NCI-H1694 (cell line): ENCODE data around the gene USP17L29.
"Not testable (repeated sequence)": the region's sequence is repeated elsewhere in the genome, so short reads cannot be mapped to it uniquely, and the experiment has no call there.

Source experiments
- DNase-seq: peaks from one replicate; lab custom pipeline; 2025; lab: John Stamatoyannopoulos, UW

USP17L29 gene, protein sequence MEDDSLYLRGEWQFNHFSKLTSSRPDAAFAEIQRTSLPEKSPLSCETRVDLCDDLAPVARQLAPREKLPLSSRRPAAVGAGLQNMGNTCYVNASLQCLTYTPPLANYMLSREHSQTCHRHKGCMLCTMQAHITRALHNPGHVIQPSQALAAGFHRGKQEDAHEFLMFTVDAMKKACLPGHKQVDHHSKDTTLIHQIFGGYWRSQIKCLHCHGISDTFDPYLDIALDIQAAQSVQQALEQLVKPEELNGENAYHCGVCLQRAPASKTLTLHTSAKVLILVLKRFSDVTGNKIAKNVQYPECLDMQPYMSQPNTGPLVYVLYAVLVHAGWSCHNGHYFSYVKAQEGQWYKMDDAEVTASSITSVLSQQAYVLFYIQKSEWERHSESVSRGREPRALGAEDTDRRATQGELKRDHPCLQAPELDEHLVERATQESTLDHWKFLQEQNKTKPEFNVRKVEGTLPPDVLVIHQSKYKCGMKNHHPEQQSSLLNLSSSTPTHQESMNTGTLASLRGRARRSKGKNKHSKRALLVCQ

DNA sequence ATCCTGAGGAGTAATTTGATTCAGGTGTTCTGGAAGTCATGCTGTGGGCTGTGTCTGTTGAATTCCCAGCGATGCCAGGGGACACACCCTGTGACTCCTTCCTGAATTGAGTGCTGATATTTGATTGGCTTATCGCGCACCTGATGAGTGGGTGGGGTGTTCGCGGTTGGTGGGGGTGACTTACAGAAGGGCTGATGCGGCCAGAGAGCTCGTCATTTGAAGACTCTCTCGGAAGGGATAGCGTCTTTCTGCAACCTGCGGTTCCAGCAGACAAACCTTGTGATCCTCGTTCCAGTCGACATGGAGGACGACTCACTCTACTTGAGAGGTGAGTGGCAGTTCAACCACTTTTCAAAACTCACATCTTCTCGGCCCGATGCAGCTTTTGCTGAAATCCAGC, at the start of gene USP17L29:
Gene USP17L29 (plus strand): TSS at position 301 of the 400 bp plus-strand sequence. CDS start 0 bp downstream, at position 301.
- DNase-seq: not testable (repeated sequence)

DNA sequence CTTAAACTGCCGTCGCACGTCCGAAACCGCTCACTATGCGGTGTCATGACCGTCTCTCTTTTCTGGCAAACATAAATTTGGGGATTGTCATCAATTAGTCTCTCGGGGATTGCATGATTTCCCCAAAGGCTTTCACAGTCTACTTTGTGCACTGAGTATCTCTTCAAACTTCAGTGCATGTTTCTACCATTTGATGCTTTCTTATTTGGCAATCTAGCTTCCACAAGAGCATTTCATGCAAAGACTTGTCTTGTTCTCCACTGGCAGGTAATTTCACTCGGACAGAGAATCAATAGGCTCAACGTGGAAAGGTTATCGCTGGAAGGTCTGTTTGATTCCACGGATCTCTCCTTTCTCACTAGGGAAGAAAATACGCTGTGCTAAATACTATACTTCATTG, 29.2 kb upstream of the USP17L29 start:
- DNase-seq: not testable (repeated sequence)

DNA sequence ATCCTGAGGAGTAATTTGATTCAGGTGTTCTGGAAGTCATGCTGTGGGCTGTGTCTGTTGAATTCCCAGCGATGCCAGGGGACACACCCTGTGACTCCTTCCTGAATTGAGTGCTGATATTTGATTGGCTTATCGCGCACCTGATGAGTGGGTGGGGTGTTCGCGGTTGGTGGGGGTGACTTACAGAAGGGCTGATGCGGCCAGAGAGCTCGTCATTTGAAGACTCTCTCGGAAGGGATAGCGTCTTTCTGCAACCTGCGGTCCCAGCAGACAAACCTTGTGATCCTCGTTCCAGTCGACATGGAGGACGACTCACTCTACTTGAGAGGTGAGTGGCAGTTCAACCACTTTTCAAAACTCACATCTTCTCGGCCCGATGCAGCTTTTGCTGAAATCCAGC, 28.6 kb upstream of the USP17L29 start, which contains the start of gene USP17L24:
Gene USP17L24 (plus strand): TSS at position 301 of the 400 bp plus-strand sequence. CDS start 0 bp downstream, at position 301.
- not testable (repeated sequence) for DNase-seq

DNA sequence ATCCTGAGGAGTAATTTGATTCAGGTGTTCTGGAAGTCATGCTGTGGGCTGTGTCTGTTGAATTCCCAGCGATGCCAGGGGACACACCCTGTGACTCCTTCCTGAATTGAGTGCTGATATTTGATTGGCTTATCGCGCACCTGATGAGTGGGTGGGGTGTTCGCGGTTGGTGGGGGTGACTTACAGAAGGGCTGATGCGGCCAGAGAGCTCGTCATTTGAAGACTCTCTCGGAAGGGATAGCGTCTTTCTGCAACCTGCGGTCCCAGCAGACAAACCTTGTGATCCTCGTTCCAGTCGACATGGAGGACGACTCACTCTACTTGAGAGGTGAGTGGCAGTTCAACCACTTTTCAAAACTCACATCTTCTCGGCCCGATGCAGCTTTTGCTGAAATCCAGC, 23.8 kb upstream of the USP17L29 start, which contains the start of gene USP17L25:
Gene USP17L25 (plus strand): TSS at position 301 of the 400 bp plus-strand sequence. CDS start 0 bp downstream, at position 301.
- DNase-seq: not testable (repeated sequence)

DNA sequence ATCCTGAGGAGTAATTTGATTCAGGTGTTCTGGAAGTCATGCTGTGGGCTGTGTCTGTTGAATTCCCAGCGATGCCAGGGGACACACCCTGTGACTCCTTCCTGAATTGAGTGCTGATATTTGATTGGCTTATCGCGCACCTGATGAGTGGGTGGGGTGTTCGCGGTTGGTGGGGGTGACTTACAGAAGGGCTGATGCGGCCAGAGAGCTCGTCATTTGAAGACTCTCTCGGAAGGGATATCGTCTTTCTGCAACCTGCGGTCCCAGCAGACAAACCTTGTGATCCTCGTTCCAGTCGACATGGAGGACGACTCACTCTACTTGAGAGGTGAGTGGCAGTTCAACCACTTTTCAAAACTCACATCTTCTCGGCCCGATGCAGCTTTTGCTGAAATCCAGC, 19.1 kb upstream of the USP17L29 start, which contains the start of gene USP17L26:
Gene USP17L26 (plus strand): TSS at position 301 of the 400 bp plus-strand sequence. CDS start 0 bp downstream, at position 301.
- DNase-seq: not testable (repeated sequence)

DNA sequence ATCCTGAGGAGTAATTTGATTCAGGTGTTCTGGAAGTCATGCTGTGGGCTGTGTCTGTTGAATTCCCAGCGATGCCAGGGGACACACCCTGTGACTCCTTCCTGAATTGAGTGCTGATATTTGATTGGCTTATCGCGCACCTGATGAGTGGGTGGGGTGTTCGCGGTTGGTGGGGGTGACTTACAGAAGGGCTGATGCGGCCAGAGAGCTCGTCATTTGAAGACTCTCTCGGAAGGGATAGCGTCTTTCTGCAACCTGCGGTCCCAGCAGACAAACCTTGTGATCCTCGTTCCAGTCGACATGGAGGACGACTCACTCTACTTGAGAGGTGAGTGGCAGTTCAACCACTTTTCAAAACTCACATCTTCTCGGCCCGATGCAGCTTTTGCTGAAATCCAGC, 14.3 kb upstream of the USP17L29 start, which contains the start of gene USP17L5:
Gene USP17L5 (plus strand): TSS at position 301 of the 400 bp plus-strand sequence. CDS start 0 bp downstream, at position 301.
- not testable (repeated sequence) for DNase-seq

DNA sequence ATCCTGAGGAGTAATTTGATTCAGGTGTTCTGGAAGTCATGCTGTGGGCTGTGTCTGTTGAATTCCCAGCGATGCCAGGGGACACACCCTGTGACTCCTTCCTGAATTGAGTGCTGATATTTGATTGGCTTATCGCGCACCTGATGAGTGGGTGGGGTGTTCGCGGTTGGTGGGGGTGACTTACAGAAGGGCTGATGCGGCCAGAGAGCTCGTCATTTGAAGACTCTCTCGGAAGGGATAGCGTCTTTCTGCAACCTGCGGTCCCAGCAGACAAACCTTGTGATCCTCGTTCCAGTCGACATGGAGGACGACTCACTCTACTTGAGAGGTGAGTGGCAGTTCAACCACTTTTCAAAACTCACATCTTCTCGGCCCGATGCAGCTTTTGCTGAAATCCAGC, 9.6 kb upstream of the USP17L29 start, which contains the start of gene USP17L27:
Gene USP17L27 (plus strand): TSS at position 301 of the 400 bp plus-strand sequence. CDS start 0 bp downstream, at position 301.
- DNase-seq: not testable (repeated sequence)

DNA sequence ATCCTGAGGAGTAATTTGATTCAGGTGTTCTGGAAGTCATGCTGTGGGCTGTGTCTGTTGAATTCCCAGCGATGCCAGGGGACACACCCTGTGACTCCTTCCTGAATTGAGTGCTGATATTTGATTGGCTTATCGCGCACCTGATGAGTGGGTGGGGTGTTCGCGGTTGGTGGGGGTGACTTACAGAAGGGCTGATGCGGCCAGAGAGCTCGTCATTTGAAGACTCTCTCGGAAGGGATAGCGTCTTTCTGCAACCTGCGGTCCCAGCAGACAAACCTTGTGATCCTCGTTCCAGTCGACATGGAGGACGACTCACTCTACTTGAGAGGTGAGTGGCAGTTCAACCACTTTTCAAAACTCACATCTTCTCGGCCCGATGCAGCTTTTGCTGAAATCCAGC, 4.8 kb upstream of the USP17L29 start, which contains the start of gene USP17L28:
Gene USP17L28 (plus strand): TSS at position 301 of the 400 bp plus-strand sequence. CDS start 0 bp downstream, at position 301.
- DNase-seq: not testable (repeated sequence)

DNA sequence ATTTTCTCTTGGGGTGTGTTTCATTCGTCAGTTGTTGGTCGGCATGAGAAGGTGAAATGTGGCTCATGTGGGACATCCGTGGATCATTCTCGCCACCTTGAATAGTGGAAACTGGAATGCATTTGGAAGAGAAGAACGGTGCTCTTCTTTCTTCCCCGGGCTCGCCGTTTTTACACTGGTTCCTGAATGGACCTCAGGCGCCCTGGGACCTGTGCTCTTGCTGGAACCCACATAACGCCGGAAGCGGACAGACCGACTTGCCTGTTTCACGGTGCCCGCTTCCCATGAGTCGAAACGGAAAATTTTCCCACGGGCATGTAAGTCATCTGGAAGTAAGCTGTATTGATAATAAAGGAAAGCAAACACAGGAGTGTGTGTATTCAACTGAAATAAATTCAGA, 2.6 kb upstream of the USP17L29 start:
- not testable (repeated sequence) for DNase-seq

DNA sequence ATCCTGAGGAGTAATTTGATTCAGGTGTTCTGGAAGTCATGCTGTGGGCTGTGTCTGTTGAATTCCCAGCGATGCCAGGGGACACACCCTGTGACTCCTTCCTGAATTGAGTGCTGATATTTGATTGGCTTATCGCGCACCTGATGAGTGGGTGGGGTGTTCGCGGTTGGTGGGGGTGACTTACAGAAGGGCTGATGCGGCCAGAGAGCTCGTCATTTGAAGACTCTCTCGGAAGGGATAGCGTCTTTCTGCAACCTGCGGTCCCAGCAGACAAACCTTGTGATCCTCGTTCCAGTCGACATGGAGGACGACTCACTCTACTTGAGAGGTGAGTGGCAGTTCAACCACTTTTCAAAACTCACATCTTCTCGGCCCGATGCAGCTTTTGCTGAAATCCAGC, 9.4 kb downstream of the USP17L29 start, which contains the start of gene USP17L30:
Gene USP17L30 (plus strand): TSS at position 301 of the 400 bp plus-strand sequence. CDS start 0 bp downstream, at position 301.
- not testable (repeated sequence) for DNase-seq

DNA sequence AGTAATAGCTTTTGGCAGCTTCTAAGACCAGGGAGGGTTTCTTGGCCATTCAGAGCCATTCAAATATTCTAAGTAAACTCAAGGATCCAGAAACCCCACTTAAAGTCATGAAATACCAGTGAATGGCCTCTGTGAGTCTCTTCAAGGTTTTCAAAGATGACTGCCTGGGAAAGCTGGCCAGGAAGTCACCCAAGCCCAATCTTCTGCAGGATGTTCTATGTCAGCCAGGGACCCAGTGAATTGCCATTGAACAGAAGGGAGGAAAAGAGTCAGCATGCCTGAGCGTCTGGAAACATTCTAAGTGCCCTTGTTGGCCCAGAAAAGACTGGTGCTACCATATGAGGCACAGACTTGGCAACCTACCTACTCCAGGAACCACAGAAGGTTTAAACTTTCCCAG, 26.4 kb downstream of the USP17L29 start:
- DNase-seq: not testable (repeated sequence)

DNA sequence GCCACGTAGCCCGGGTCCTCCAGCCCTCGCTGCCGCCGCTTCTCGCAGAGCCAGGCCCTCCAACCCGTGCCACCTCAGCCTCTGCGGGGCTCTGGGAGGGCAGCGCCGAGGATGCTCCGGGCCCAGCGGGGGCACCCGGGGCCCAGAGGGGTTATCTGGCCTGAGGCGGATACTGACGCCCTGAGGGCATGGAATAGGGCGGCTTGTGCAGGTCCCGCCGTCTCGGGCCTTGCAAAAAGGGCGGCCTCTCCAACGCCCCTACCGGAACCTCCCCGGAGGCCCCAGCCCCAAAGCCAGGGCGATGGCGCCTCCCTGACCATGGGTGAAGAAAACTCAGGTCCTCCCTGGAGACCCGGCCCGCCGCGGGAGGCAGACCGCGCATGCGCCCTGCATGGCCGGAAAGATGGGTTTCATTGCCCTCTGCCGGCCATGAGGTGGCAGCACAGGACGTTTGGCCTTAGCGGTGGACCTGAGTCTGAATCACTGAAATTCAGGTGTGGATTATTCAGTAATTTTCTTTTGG, 27.6 kb downstream of the USP17L29 start:
- DNase-seq: not testable (repeated sequence)

DNA sequence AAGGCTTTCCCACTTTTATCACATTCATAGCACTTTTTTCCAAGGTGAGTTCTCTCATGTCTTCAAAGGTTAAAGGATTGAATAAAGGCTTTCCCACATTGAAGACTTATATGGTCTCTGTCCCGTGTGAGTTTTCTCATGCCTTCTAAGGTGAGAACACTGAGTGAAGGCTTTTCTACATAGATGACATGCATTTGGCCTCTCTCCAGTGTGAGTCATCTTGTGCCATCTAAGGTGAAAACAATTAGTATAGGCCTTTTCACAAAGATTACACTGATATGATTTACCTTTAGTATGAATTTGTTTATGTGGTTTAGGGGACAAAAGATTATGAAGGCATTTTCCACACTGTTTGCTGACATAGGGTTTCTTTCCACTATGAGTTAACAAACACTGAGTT, 30.7 kb downstream of the USP17L29 start:
- no peak for DNase-seq

DNA sequence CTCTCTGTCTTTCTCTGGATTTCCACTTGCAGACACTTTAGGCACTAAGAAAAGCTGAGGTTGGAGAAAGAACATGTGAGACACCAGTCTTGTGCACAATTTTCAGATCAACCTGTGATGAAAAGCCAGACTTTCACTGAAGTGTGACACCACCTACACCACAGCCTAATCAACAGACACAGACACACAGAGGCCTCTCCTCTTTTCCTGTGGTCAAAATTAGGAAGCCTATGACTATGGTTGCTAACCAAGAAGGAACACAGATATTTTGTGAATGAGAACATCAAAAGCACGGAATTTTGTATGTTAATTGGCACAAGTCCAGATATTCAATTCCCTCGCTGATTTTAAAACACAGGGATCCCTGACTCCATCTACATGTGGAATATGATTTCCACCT, 35.6 kb downstream of the USP17L29 start:
- not testable (repeated sequence) for DNase-seq
